Right ventricle myocardium inferior (tissue), 1 donor: ENCODE measurements around the gene NOS2. TPM values are rescaled to one million over a fixed set of nuclear protein-coding genes. Genes with fewer than 3 reads are reported as not detected.
"Not testable (repeated sequence)": the region's sequence is repeated elsewhere in the genome, so short reads cannot be mapped to it uniquely, and the experiment has no call there.

ENCODE experiments used
- ATAC-seq: fragments of 200-7000 bp; cut with Tn5 transposase; one replicate; pipeline ENCODE4 v1.9.1; 2020; ENCODE audit warnings: mild to moderate bottlenecking, moderate library complexity
- DNase-seq: peaks from one replicate; pipeline ENCODE4 v3.0.0; 2021; ENCODE audit errors: missing footprints
- intact Hi-C: fragments of 100-400 bp; cut with DNase I; formaldehyde crosslinking; loops from one replicate; pipeline ENCODE4 v1.11.0; 2022
- total RNA-seq: library from RNA; stranded (reverse); fragmentation: NEBNext Ultra II Directional; extraction: Animal tissue kit (Norgen Biotek cat#: 25700); gene quantifications from one replicate; pipeline ENCODE4 v1.2.1, GENCODE V29; 2021
- donor health status: DM: no; HTN: yes; CAD: no; lungs with severe emphysema.

Gene NOS2
- total RNA-seq, 1 donor from 2014 or later = 0.22 TPM

DNA sequence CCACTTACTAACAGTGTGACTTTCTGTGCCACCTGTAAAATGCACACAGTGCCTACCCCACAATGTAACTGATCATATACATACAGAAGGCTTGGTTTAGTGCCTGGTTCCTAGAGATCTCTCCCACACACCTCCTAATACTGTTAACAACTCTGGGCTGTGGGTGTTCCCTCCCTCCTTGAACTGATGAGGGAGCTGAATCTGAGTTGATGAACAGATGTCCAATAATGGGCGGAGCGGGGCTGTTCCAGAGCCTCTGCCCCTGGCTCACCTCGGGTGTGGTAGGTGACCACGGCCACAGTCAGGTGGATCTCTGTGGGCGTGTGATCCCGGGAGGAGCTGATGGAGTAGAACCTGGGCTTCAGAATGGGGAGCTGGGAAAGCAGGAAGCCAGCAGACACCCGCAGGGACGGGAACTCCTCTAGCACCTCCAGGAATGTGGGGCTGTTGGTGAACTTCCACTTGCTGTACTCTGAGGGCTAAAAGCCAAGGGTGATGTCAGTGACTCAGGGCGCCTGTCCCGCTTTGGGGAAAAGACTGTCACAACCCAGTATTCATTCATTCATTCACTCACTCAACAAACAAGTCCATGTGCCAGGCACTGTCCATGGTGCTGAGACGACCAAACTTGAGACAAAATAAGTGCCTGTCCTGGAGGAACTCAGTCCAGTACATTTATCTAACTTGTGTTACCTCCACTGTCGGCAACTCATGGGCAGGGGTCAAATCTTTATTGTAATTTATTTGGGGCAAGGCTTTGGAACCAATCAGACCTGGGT lies 37.6 kb downstream of the NOS2 start:
- ATAC-seq (no peak), DNase-seq (no peak)
- intact Hi-C loops = no loop called here

GRCh38 chr17:27760931-27761330 lies 39.4 kb downstream of the NOS2 start:
- ATAC-seq, DNase-seq: not testable (repeated sequence)
- intact Hi-C loops = loop anchor here (1.0 kb wide), 1 partner anchor 119 kb away; no protein-coding TSS in a partner anchor

- intact Hi-C loops = loop anchor here (1.0 kb wide), 1 partner anchor 120 kb away; no protein-coding TSS in a partner anchor
- ATAC-seq (no peak), DNase-seq (no peak)
These were observed 40.1 kb downstream of the NOS2 start for GRCh38 chr17:27760069-27760885.

GRCh38 chr17:27759528-27759927 lies 40.8 kb downstream of the NOS2 start:
- DNase-seq = no peak
- intact Hi-C loops = loop anchor here (5.0 kb wide), 1 partner anchor 152 kb away; no protein-coding TSS in a partner anchor

GRCh38 chr17:27756467-27757371 lies 43.6 kb downstream of the NOS2 start:
- no peak for ATAC-seq
- DNase-seq = no peak
- intact Hi-C loops = loop anchor here (2.0 to 5.0 kb wide), 2 partner anchors 102 to 149 kb away; no protein-coding TSS in a partner anchor

More at GRCh38 chr17:27759528-27759927, 40.8 kb downstream of the NOS2 start:
- ATAC-seq = no peak

DNA sequence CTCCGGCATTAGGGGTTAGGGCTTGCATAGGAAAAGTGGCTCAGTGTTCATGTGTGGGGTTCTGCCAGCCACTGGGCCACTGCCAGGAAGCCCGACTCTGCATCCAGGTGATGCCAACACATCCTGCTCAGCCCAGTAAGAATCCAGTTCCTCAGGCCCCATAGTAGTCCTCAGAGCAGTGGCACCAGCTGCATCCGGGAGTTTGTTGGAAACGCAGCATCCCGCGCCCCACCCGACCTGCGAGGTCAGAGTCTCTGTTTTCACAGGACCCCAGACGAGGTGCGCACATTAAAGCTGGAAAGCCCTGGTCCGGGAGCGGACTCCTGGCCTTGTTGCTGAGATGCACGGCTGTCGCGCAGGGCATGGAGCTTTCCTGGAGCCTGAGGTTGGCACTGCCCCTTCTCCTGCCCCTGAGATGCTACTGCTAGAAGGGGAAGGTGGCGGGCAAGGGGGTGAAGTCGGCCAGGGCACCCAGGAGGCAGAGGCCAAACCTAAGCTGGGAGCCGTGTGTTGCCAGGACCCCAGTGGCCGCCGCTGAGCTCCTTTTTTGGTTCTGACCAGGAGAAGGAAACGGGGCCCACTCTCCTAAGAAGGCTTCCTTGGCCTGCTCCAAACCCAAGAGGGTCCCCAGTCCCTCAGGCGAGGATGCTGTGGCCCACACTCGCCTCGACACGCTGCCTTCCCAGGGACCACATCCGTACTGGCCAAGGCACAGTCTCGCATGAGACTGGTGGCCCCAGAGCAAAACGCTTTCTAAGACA lies 44.4 kb downstream of the NOS2 start:
- no peak for DNase-seq
- intact Hi-C loops = loop anchor here (2.0 to 5.0 kb wide), 2 partner anchors 101 to 149 kb away; no protein-coding TSS in a partner anchor
- ATAC-seq = no peak

- DNase-seq = no peak
- intact Hi-C loops = no loop called here
- ATAC-seq = no peak
These were observed 45.8 kb downstream of the NOS2 start for GRCh38 chr17:27754549-27754948.

DNA sequence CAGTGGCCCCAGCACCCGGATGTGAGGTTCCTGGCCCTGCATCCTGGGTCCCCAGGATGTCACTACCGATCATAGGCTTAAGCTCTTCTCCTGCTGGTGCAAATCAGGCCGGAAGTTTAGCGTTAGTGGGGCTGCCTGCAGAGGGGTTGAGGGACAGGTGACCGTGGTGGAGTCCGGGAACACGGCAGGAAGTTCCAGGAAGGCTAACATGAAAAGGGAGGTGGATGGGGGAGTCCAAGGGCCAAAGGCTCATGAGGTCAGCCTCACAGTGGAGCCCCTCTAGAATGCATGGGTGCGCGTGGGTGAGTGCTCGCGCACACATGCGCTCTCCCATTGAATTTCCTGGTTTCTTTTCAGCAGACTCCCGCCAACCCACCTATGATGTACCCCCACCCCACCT lies 46.6 kb downstream of the NOS2 start:
- DNase-seq, intact Hi-C loops, ATAC-seq: not testable (repeated sequence)

- not testable (repeated sequence) for ATAC-seq, DNase-seq
These were observed 47.3 kb downstream of the NOS2 start for GRCh38 chr17:27752831-27753619.

DNA sequence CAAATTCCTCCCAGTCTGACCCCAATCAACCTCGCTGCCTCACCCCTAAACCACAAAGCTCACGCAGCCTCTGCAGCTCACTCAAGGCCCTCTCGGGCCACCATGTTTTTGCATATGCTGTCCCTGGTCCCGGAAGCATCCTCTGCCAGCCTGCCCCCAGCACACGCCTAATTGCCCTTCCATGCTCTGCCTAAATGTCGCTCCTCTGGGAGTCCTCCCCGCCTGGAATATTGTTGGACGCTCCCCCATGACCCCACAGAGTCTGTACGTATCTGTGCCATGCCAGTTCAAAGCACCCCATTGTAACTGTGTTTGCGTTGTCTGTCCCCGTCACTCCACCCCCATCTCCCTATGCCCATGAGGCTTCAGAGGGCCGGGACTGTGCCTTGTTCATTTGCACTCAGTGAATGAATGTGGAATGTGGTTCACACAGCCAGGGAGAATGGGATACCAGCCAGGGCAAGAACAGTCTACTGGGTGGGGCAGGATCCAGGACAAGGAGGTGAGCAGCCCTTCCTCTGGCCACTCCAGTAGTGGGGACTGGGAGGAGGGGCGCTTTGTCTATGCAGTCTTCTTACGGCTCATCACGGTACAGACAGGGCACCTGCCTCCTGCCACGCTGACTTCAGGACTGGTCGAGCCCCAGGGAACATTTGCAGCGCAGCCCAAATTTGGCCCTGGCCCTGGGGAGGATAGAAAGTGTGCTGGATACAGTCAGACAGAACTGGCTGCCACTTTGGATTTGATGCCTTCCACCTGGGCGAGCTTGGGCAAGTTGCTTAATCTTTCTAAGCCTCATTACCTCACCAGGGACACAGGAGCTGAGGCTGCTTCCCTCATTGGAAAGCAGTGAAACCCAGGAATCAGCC lies 48.5 kb downstream of the NOS2 start:
- ATAC-seq (peak; percentile 18), DNase-seq (no peak)
- intact Hi-C loops = no loop called here

More at GRCh38 chr17:27752831-27753619, 47.3 kb downstream of the NOS2 start:
- intact Hi-C loops = not testable (repeated sequence)

DNA sequence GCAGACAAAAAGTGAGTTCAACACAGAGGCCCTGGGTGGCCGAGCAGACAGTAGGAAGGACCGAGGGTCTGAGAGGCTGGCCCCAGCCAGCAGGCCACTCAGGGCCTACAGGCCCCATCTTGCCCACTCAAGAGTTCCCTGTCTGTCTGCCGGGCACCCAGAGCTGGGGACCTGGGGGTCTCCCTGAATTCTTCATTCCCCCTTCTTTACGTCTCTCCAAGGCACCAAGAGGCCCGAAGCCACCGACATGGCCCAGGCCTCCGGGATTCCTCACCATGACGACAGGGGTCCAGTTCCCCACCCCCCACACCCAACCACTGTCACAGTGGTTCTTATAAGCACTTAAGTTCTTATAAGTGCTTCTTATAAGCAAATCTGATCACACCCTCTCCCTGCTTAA lies 49.2 kb downstream of the NOS2 start:
- intact Hi-C loops = no loop called here
- ATAC-seq (no peak), DNase-seq (no peak)

DNA sequence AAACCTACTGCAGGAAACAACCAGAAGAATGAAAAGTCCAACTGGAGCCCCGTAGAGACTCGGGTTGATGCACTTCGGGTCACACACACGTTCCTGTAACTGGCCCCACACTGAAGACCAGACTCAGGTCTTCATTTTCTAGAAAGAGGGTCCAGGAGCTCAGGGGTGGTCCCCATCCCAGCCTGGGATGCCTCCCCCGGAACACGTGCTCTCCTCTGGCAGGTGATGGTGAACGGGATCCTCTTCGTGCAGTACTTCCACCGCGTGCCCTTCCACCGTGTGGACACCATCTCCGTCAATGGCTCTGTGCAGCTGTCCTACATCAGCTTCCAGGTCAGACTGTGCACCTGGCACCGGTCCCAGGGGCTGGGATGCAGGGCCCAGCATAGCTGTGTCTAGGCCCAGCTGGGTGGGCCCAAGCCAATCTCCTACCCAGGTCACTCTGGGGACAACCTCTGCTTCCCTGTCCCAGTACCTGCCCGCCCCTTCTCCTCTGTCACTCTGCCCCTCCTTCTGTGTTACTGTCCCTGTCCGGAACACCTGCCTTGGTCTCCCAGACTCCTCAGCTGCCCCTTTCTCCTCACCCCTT lies 50.7 kb downstream of the NOS2 start:
- intact Hi-C loops, ATAC-seq, DNase-seq: not testable (repeated sequence)

DNA sequence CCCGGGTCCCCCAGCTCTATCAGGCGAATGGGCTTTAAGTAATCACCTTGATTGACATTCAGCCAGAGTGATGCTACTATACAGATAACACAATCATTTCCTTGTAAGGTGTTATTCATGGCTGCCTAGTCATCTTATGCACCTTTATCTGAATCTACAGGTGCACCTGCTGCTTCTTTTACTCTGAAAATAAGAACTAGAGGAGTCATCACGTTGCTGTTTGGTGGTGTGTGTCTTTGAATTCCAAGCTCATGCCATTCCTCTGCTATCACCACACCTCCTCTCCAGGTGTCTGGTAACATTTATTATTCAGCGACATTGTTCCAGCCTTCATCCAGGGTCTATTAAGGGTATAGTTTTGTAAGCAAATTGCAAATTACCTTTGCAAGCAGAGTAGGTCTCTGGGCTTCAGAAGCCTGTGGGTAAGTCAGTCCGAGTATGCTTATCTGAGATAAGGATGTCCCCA lies 51.9 kb downstream of the NOS2 start:
- no peak for DNase-seq

DNA sequence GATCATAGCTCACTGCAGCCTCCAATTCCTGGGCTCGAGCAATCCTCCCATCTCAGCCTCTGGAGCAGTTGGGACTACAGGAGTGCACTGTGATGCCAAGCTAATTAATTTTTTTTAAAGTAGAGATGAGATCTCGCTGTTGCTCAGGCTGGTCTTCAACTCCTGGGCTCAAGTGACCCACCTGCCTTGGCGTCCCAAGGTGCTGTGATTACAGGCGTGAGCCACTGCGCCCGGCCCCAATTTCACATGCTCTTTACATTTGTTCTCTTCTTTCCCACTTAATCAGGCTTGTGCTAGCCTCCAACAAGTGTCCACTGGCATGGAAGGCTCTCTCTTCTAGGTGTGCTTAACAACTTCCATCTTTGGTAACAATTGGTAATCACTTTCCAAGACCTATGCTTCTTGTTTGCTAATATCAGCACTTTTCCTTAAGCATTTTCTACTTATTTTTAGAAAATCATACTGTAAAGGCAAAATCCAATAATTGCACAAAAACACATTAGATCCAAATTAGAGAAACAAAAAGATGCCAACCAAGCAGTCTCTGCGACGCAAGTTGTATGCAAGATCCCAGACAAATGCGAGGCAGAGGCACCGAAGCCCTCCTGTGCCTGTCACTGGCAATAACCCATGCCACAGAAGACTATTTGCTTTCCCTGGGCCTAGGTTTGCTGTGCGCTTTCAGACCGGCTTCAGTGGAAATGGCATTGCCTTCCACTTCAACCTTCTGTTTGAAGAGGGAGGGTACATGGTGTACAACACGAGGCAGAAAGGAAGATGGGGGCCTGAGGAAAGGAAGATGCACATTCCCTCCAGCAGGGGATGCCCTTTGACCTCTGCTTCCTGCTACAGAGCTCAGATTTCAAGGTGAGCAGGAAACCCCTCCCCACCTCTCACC lies 52.6 kb downstream of the NOS2 start:
- intact Hi-C loops = no loop called here
- no peak for DNase-seq

More for the DNA sequence above, 51.9 kb downstream of the NOS2 start:
- intact Hi-C loops = no loop called here
- no peak for ATAC-seq

GRCh38 chr17:27746881-27747280 lies 53.4 kb downstream of the NOS2 start:
- DNase-seq = no peak
- intact Hi-C loops = no loop called here
- ATAC-seq = no peak

More for the DNA sequence above, 52.6 kb downstream of the NOS2 start:
- no peak for ATAC-seq
